Measurements from ENCODE around the gene DRICH1.

GRCh38 chr22:23604939-23605712 is 27.0 kb downstream of the DRICH1 start:
- TF ChIP-seq CTCF (IDR thresholded peaks at IDR 0.05) (no peak), POLR2A (IDR thresholded peaks at IDR 0.05) (no peak)
